ENCODE measurements around the gene PDCD1.

The PDCD1 gene

DNA sequence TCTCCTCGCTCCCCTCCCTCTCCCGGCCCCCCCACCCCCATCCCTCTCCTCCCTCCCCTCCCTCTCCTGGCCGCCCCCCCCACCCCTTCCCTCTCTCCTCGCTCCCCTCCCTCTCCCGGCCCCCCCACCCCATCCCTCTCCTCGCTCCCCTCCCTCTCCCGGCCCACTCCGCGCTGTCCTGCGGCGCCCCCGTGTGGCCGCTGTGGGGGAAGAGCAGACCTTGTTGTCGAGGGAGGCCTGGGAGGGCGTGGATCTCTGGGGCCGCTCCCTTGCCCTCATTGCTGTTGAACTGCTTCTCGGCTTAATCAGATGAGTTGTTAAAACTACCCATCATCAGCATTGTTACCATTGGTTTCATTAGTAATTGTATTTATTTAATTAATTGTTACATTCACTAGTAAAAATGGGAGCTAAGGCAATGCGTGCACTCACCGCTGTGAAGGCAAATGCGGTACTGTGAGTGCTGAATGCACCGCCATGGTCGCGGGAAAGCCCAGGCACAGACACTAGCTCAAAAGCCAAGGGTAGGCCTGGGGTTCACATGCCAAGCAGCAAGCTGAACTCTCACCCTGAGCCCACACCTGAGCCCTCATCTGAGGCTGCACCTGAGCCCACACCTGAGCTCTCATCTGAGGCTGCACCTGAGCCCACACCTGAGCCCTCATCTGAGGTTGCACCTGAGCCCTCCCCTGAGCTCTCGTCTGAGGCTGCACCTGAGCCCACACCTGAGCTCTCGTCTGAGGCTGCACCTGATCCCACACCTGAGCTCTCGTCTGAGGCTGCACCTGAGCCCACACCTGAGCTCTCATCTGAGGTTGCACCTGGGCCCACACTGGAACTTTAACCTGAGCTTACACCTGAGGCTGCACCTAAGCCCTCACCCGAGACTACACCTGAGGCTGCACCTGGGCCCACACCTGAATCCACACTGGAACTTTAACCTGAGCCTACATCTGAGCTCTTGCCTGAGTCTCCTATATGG is 19.6 kb upstream of the PDCD1 start:
- DNase-seq = peak; percentile 83 to 90 (median 87)

DNA sequence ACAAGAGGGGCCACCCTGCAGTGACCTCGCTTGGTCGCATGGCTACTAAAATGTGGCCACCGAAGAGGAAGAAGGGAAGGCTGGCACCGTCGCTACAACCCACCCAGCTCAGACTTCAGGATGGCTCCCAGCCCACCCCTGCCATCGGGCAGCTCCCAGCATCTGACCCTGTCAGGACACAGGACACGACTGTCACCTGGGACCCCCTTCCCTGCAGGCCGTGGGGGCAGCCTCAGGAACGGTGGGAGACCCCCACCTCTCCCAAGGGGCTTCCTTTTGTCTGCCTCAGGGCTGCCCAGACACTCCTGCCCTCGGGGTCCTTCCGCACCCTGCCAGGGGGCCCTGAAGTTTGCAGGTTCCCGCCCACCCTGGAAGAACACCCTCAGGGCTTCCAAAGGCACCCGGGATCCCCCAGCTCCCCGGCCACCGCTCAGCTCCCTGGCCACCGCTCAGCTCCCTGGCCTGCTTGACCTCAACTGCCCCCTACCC is 18.5 kb upstream of the PDCD1 start:
- DNase-seq = no peak

DNA sequence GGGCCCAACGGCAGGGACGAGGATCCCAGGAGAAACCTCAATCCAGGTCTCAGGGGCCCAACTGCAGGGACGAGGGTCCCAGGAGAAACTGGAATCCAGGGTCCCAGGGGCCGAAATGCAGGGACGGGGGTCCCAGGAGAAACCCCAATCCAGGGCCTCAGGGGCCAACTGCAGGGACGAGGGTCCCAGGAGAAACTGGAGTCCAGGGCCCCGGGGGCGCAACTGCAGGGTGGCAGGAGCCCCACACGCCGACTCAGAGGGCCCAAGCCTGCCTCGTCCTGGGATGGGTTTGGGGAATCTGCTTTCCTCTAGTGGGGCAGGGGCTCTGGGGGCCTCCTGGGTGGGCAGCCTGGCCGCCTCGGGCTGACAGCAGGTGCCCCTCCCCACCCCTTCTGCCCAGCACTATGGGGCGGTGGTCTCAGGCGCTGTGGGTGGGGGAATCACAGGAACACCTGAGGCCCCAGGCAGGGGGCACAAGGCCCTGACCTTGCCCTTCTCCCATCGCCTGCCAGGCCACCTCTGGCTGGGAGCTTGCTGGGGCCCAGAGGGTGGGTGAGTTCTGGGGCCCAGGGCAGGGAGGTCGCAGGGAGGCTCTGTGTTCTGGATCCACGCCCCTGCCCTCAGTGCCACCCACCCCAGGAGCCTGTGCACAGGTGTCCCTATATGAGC is 18.0 kb upstream of the PDCD1 start:
- no peak for DNase-seq

DNA sequence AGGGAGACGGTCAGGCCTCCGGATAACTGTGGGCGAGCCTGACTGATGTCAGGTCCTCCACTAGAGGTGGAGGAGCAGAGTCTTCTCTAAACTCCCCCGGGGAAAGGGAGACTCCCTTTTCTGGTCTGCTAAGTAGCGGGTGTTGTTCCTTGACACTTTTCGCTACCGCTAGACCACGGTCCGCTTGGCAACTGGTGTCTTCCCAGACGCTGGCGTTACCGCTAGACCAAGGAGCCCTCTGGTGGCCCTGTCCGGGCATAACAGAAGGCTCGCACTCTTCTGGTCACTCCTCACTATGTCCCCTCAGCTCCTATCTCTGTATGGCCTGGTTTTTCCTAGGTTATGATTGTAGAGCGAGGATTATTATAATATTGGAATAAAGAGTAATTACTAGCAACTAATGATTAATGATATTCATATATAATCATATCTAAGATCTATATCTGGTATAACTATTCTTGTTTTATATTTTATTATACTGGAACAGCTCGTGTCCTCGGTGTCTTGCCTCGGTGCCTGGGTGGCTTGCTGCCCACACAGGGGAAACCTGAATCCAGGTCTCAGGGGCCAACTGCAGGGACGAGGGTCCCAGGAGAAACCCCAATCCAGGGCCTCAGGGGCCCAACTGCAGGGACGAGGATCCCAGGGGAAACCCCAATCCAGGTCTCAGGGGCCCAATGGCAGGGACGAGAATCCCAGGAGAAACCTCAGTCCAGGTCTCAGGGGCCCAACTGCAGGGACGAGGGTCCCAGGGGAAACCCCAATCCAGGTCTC is 17.2 kb upstream of the PDCD1 start:
- peak in 2 of 4 experiments; percentile 33 to 61 for DNase-seq

DNA sequence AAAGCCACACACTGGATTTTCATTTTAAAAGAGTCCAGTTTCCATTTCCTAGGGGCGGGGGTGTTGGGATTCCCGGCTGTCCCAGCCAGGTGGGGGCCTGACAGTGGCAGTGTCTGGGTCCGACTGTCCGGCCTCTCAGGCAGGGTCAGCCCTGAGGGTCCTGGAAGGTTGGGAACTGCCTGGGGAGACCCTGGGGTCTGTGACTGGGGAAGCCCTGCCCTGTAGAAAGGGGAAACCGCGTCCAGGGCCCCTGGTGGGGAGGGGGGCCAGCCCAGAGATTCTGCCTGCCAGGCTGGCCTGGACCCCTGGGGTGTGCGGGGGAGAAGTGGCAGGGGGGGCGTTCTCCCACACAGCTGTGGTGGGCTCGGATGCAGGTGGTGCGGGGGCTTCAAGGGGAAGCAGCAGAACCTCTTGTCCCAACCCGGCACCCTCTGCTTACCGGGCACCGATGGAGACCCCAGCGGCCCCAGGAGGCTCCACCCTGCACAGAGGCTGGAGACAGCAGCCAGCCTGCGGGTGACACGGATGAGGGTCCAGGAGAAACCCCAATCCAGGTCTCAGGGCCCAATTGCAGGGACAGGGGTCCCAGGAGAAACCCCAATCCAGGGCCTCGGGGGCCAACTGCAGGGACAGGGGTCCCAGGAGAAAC is 15.7 kb upstream of the PDCD1 start:
- DNase-seq = no peak

DNA sequence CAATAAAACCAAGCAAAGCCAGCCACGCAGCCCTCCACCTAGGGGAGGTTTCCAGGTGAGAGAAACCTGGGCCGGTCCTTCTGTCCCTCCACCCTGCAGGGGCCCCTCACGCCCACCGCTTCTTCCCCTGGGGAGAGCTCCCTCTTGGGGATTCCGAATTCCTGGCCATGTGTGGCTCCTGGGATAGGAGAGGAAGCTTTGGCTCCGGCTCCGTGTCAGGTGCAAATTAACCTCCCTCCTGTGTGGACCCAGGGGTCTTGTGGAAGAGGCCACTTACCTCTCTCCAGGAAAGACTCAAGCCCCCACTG is 15.1 kb upstream of the PDCD1 start:
- no peak for DNase-seq

DNA sequence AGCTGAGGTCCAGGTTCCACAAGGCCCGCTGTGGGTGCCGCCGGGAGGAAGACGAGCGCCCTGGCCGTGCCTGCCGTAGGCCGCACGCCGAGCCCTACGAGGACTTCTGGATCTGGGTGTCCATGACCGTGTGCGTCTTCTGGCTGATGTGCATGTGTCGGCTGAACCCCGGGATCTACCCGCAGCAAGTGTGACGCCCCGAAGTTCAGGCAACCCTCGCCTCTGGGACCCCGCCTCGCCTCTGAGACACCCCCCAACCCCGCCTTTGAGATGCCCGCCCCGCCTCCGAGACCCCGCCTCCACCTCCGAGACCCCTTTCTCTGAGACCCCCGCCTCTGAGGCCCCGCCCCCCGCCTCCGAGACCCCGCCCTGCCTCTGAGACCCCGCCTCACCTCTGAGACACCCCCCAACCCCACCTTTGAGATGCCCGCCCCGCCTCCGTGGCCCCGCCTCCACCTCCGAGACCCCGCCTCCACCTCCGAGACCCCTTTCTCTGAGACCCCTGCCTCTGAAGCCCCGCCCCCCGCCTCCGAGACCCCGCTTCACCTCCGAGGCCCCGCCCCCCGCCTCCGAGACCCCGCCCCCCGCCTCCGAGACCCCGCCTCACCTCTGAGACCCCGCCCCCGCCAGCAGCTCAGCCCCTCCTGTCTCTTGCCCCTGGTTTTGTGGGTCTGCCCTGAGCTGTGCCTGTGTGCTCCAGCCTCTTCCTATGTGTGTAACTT is 14.5 kb upstream of the PDCD1 start:
- no peak for DNase-seq

DNA sequence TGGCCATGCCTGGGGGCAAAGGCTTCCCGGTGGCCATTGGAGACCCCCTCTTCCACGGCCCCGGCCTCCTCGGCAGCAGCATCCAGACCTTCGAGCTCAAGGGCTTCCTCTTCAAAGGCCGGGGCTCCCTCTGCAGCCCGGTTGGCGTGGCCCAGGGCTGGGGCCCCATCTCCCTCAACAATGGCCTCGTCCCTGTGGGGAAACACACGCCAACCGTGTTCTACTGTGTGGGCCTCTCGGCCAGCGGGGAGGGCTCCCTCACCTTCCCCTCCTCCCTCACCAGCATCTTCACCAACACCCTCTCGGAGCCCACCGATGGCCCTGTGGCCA is 13.6 kb upstream of the PDCD1 start:
- no peak for DNase-seq

DNA sequence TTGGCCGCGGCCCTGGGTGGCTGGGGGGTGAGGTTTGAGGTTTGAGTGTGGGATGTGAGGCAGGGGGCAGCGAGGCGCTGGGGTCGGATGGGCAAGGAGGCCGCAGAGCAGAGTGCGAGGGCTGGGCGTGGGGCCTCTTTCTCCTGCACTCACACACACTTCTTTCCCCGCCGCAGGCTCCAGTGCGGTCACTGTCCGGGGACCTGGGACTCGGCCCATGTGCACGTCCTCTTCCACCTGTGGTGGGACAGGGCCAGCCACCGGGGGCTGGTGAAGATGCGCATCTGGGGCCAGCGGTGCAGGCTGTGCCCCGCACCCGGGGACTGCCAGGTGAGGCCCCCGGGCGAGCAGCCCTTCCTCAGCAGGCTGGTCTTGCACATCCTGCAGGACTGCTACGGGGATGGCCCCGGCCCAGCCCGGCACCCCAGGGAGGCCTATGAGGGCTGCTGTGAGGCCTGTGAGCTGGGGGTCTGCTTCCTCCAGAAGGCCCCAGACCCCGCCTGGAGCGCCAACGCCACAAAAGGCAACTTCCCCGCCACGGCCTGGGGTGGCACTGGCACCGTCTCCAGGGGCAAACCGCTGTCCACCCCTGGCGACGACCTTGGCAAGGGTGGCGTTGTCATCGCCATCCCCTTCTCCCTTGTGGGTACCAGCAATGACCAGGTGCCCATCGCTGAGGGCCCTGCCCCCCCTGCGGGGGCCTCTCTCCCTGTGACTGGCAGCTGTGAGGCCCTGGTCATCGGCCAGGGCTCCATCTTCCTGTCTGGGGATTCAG is 13.0 kb upstream of the PDCD1 start:
- DNase-seq = no peak

DNA sequence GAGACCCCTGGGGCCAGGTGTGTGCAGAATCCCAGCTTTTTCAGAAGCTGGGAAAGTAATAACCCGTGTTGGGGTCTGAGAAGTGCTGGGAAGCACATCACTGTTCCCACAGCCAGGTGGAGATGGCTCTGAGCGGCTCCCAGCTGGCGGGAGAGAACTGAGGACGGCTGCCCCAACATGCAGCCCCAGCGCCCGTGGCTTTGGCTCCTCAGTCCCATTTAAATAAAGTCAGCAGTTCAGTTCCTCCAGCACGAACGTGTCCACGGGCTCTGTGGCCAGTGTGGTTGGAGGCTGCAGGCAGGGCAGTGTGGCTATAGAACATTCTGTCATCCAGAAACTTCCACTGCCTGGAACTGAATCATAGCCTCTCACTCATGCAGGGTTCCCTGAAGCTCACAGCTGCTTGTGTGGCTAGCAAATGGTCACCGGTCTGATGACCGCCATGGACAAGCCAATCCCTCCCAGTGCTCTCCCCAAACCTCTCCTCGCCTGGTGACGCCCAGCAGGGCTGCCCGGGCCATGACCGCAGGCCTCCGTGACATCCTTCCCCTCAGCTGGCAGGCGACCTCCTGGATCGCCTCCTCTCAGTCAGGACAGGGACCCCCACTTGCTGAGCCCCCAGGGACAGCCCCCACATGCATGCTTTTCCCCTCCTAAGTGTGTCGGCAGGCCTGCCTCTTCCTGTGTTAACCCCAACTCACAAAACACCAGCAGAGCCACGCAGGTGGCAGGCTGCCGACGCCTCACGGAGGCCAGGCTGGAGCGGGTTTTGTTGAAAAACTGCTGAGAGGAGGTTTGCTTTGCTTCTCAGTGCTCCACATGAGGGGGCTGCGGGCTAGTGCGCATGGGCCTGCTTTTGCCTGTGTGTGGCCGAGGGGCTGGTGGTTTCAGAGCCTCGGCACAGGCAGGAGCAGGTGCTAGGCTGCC is 12.2 kb upstream of the PDCD1 start:
- peak in 1 of 4 experiments; percentile 19 for DNase-seq

DNA sequence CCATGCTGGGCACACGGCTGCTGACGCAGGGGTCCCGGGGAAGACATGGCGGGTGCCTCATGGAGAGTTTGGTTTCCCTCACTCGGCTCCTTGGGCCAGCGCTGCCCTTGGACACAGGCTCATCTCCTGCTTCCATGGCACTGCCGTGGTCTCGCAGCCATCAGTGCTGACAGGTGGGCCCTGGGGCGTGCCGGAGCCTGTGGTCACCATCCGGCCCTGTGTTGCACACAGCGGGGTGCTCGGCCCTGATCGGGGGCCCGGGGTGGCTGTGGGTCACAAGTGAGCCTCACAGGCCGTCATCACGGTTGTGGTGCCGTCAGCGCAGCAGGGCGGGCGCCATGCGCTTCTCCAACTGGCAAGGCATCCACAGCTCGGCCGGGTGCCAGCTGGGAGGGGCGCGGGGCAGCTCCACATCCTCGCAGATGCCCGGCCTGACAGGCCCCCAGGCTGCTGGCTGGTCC is 11.4 kb upstream of the PDCD1 start:
- no peak for DNase-seq

DNA sequence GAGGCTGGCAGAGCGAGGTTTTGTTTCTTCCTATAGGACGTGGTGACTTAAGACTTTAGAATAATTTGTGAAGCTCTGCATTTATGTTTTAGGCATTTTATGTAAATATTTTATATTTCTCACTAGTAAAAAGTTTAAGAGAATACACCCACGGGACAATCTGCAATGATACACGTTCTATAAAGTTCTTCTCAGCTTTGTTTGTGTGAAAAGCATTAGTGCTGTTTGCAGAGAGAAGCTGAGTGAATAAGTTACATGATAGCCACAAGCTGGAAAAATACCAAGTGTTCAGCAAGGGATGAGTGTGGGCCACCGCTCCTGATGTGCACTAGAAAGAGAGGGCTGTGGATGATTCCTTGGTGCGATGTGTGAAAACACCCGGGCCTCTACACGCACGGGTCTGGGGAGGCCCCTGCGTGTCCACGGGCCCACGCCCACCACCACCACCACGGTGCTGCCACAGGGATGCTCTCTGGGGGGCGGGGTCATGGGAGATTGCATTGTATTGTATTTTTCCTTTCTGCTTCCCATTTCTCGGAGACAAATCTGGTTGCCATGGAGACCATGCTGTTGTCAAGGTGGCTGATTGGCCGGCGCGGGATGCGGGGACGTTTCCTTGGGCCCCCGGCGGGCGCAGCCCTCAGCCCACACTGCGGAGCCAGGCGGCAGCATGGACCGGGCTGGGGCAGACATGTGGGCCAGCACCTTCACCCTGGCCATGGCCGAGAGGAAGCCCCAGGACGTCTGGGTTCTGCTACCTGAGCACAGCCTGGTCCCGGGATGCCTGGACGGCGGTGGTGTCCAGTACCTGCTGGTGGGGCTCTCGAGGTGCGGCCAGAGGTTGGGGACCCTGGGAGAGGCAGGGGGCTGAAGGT is 10.6 kb upstream of the PDCD1 start, which contains the start of gene RTP5:
TSS of gene RTP5 (plus strand) at position 643 of the 875 bp plus-strand sequence. CDS start at position 671, 28 bp downstream.
- DNase-seq = no peak

DNA sequence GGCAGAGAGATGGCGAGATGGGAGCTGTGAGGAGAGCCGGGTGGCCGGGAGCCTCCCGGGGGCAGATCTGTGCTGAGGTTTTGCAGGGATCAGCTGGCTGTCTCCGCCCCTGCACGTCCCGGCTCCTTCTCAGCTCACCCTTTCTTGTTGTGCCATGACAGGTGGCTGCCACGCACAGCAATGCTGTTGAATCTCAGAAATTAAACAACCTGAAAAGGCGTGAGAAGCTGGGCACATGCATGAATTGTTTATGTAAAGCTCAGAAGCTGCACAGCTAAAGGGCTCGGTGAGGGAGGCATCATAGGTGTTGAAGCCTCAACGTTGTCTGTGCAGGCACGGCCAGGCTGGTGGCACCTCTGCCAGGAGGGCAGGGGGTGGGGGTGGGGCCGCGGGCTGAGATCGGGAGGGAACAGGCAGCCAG is 10.0 kb upstream of the PDCD1 start:
- DNase-seq = no peak

DNA sequence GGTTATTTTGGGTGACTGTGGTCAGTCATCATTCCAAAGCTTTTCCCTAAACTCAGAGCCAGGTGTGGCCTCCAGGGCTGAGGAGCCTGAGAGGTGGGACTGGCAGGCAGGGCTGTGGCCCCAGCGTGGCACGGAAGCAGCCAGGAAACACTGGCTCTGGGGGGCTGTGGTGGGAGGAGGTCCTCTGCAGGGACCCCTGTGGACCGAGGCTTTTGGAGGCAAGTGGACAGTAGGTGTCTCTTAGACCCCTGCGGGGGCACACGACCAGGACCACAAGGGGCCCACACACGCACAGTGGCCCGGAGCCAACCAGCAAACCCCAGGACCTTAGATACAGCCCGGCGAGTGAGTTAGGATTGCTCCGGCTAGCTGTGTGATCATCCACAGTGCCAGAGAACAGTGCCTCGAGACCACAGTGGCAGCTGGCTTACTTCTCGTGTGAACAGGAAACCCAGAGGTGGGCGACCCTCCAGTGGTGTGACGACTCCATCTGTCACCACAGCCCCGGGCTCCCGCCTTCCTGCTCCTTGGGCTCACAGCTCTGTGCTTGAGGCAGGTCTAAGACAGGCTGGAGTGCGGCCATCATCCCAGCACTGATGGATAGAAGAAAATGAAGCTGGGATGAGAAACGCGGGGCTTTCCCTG is 9.2 kb upstream of the PDCD1 start:
- peak in 2 of 4 experiments; percentile 23 to 50 for DNase-seq

DNA sequence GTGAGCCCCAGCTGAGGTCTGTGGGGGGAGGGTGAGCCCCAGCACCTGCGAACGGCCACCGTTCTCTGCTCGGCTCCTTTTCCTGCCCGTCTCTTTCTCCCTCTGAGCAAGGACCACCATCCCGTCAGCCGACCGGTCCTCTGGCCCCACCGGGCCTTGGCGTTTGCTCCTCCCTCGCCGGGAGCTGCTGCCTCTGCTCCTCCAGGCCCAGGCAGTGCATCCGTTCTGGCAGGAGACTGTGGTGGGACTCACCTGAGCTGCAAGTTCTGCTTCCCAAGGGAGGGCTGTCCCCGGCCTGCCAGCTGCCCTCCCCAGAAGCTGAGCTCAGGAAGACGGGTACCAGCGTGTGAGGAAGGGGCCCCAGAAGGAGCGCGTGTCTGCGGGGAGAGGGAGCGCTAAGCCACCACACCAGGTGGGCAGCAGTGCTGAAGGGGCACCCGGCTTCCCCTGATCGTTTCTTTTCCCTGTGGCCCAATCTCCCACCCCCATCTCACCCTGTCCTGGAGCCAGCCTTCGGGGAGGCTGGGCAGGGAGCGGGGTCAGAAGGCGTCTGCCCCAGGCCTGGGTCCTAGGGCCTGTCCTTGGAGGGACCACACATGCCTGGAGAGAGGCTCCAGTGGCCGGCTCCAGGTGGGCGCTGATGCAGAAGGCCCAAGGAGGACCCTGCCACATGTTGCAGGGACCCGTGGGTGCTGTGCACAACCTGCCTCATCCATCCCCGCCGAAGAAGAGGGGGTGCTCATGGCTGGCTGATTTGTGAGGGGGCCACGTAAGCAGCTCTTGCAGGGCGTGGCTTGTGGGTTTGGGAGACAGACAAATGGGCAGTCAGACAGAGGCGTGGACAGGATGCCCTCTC is 8.3 kb upstream of the PDCD1 start:
- DNase-seq = peak in 1 of 4 experiments; percentile 1

DNA sequence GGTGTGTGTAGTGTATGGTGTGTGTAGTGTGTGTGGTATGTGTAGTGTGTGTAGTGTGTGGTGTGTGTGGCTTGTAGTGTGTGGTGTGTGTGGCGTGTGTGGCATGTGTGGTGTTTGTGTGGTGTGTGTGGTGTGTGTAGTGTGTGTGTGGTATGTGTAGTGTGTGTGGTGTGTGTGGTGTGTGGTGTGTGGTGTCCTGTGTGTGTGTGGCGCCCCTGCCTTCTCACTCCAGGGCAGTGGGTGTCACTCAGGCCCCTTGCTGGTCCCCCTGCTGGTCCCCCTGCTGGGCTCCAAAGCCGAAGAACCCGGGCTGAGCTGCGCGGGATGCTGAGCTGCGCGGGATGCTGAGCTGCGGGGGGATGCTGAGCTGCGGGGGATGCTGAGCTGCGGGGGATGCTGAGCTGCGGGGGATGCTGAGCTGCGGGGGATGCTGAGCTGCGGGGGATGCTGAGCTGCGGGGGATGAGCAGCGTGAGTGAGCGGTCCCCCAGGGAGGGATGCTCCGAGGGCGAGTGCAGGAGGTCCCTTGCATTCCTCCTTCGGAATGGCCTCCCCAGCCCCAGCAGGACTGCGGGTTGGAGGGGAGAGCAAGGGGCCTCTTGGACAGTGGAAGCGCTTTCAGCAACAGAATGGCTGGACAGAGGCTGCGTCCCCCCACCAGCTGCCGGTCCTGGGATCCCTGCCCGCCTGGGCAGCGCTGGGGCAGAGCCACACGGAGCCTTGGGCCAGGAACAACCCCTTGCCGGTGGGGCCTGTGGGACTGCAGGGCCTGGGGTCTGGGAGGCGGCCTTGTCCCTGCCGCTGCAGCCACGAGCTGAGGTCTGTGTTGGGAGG is 7.5 kb upstream of the PDCD1 start:
- DNase-seq = peak in 1 of 4 experiments; percentile 5

All from suppressor macrophage (primary cell).